NCI-H2029 (cell line): ENCODE measurements around the gene ROR2.
"Not testable (repeated sequence)": the region's sequence is repeated elsewhere in the genome, so short reads cannot be mapped to it uniquely, and the experiment has no call there.

Source experiments
- DNase-seq: peaks from one replicate; lab custom pipeline; 2025; lab: John Stamatoyannopoulos, UW

ROR2 gene

GRCh38 chr9:91517332-91517731 is 432.7 kb downstream of the ROR2 start:
- DNase-seq: not testable (repeated sequence)

GRCh38 chr9:91516777-91517176 is 433.3 kb downstream of the ROR2 start:
- DNase-seq: no peak

- DNase-seq: no peak
Measured at GRCh38 chr9:91516081-91516480, 433.9 kb downstream of the ROR2 start.

- DNase-seq: no peak
Measured at GRCh38 chr9:91515074-91515687, 434.8 kb downstream of the ROR2 start.
